Inferior parietal cortex (tissue), 1 donor: ENCODE results near the gene TRAPPC12.
"Not testable (repeated sequence)": the region's sequence is repeated elsewhere in the genome, so short reads cannot be mapped to it uniquely, and the experiment has no call there.

Experiments used
- DNase-seq: peaks from one replicate; pipeline ENCODE4 v3.0.0-alpha.2; 2016; ENCODE audit errors: extremely low spot score

TRAPPC12 gene

DNA sequence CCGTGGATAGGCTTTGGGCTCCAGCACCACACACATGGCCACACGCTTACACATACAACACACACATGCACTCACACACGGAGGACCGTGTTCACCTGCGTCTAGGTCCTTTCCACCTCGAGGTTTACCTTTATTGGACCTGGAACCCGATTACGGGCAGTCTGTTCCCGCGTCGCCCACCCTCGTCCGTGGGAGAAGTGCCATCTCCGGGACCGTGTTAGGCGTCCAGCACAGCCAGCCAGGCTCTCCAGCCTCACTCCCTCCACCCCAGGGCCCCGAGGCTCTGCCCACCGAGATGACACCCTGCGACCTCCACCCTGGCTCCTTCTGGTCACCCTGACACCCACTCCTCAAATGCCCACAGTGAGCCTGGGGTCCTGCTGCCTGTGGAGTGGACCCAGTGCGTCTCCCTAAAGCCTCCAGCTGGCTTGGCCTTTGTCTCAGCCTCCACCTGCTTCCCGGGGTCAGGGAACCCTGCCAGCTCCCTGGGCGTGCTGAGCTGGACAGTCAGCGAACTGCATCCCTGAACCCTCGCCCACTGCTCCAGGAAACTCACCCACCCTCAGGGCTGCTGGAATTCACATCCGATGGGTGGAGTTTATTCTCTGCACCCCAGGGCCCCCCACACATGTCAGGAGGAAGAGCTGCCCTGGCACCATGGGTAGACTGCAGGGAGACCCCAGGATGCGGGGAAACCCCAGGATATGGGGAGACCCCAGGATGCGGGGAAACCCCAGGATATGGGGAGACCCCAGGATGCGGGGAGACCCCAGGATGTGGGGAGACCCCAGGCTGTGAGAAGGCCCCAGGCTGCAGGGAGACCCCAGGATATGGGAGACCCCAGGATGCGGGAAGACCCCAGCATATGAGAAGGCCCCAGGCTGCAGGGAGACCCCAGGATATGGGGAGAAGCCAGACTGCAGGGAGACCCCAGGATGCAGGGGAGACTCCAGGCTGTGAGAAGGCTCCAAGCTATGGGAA, 106.8 kb downstream of the TRAPPC12 start:
- no peak for DNase-seq

DNA sequence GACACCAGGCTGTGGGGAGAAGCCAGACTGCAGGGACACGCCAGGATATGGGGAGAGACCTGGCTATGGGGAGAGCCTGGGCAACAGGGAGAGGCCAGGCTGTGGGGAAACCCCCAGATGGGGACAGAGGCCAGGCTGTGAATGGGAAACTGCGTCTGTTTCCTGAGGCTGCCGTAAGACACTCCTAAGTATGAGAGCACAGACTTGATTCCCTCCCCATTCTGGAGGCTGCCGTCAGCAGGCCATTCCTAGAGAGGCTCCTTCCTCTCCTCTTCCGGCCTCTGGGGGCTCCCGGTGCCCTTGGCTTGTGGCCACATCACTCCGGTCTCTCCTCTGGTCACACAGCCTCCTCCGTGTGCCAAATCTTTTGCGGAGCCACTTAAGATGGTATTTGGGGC, 107.5 kb downstream of the TRAPPC12 start:
- DNase-seq: no peak

DNA sequence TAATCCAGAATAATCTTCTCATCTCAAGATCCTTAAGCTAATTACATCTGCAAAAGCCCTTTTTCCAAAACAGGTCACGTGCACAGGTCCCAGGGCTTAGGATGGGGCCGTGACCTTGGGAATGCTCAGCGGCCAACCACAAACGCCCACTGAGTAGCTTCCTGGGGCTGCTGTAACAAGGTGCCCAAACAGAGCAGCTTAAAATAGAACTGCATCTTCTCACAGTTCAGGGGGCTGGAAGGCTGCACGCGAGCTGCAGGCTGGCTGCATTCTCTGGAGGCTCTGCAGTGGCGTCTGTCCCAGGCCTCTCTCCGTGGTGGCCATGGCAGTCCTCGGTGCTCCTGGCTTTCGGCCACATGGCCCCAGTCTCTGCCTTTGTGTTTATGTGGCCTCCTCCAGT, 107.9 kb downstream of the TRAPPC12 start:
- no peak for DNase-seq

DNA sequence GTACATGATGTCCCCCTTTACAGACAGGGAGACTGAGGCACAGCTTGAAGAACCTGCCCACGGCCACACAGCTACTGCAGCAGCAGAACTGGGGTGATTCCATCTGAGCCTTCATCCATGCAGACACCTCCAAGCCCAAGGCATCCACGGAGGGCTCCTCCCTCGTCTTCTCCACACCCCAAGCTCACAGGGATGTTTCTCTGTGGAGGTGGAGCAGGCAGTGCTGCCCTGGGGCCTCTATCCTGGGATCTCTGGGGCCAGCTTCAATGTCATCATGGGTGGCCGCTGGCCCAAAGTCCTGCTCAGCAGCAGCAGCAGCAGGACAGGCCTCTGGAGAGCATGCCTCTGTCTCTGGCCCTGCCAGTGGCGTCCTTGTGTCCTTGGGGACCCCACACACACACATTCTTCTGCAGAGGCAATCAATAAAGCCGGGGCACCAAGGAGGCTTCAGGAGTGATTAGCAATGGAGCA, 108.6 kb downstream of the TRAPPC12 start:
- DNase-seq: no peak

DNA sequence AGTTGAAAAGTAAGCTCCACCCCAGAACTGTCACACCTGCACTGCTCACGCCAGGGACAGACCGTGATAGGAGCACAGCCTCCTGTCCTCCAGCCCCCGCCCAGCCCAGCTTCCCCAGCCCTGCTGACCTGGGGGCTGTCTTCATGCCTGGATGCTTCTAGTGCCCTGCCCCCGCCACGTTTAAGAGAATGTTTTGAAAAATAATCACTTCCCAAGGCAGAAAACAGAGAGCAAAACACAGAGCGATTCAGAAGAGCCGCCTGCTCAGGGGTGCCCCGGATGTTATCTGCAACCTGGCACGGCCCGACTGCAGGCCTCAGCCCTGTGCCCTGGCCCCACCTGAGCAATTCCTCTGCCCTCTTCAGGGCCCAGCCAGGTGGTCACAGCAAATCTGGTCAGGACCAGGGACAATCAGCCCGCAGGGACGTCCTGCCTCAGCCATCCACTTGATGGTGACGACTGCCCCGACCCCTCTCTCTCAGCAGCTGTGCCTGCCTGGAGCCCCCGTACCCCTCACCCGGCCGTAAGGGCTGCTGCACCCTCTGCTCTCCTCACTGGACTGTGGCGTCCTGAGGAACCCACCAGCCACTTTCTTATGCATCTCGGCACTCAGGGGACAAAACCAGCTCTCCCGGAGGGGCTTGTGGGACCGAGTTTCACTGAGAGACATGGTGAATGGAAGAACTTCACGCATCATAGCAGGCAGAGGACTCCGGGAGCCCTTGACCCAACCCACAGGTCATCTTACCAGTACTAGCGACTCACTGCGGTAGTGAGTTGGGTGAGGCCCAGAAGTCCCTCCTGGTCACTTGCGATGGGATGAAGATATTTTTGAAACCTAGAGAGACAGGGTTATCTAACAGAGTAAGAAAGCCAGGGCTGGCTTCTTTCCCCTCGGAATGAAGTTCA, 109.6 kb downstream of the TRAPPC12 start:
- no peak for DNase-seq

DNA sequence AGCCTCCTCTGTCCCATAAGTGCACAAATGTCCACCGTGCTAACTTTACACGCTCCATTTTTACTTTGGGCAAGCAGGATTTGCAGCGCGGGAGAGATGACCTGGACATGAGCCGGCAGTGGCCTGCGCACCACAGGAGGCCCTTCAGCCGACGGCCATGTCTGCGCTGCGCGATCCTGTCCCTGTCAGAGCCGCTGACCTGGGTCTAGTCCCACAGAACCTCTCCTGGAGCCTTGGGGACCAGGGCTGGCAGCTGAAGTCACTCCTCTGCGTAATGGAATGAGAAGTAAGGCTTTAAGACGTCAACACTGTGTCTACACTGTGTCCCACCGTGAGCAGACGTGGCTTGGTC, 110.2 kb downstream of the TRAPPC12 start:
- DNase-seq: no peak

DNA sequence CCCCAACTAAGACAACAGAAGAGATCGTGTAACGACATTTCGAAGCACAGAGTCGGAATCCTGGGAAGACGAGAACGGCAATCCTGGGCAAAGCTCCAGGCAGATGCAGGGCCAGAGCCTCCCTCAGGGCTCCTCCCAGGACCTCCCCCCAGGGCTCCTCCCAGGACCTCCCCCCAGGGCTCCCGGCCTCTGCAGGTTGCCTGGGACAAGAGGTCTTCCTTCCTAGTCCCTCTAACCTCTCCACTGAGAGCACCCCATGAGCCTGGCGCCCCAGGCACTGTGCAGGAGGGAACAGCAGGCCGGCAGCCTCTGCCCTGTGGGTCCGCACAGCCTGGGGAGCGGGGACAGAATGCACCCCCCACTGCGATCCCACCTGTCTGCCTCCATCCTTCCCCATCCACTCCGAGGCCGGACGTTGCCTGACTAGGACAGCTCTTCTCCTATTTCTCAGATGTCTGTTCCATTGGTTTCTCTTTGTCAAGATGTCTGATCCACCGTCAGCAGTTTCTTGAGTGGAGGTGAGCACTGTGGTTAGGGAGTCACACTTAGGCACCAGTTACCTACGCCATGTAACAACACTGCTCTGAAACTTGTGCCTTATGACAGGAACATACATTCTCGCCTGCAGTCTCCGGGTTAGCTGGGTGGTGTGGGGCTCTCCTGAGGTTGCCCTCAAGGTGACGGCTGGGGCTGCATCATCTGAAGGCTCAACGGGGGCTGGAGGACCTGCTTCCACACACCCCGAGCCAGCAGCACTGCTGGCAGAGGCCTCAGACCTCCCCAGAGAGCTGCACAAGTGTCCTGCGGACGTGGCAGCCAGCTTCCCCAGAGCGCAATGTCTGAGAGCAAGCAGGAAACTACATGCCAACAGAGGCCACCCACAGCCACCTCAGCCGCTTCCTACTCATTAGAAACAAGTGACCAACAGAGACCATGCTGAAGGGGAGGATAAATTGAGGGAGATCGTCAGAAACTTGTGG, 111.0 kb downstream of the TRAPPC12 start:
- no peak for DNase-seq

DNA sequence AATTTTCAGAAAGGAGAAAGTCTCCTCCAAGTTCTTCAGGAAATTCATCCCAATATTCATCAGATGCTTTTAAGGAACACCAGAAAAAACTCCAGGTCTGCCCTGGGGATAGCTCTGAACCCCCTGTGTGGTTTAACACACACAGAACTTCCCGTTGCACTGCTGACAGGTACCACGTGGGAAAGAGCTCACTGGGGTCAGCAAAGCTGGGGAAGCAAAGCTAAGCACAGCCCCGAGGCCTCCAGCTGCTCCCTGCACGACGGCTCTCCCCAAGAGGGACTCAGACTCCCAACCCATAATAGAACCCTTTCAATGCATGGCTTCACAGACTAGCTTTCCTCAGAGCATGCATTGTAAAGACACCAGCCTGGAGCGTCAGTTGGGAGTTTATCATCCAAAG, 111.8 kb downstream of the TRAPPC12 start:
- no peak for DNase-seq

DNA sequence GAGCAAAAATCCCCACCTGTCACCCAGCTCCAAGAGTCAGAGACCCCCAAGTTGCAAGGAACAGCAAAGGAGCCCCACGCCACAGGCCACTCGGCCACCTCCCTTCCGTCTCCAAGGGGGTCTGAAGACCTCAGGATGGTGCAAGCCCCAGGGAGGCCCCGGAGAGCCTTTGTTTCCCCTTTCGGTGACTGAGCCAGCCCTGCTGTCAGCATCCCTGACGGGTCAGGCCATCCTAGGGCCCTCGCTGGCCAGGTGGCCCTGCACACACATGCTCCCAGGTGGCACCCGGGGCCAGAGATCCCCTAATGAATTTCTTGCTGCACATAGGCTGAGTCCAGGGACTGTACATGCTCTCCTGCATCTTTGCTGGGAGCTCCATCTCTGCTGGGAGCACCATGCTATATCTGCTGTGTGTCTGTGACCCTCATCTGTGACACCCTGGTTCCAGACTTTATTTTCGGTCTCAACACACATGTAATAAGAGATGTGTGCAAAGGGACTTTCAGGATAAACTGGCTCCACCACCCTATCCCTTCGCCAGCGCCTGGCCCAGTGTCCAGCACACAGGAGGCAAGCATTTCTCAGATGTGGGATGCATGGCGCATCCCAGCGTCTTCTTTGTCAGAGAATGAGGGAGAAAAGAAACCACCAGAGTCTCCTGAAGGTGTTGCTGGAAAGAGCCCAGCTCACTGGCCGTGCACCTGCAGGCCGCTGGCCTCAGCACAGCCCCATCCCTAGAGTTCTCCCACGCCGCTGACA, 112.4 kb downstream of the TRAPPC12 start:
- DNase-seq: no peak

DNA sequence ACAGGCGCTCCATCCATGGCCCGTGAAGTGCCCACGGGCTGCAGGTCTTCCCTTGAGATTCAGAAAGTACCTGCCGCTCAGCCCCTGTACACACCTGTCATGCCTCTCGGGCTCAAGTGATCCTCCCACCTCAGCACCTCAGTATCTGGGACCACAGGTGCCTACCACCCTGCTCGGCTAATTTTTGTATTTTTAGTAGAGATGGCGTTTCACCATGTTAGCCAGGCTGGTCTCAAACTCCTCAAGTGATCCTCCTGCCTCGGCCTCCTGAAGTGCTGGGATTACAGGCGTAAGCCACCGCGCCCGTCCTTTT, 112.9 kb downstream of the TRAPPC12 start:
- DNase-seq: not testable (repeated sequence)

DNA sequence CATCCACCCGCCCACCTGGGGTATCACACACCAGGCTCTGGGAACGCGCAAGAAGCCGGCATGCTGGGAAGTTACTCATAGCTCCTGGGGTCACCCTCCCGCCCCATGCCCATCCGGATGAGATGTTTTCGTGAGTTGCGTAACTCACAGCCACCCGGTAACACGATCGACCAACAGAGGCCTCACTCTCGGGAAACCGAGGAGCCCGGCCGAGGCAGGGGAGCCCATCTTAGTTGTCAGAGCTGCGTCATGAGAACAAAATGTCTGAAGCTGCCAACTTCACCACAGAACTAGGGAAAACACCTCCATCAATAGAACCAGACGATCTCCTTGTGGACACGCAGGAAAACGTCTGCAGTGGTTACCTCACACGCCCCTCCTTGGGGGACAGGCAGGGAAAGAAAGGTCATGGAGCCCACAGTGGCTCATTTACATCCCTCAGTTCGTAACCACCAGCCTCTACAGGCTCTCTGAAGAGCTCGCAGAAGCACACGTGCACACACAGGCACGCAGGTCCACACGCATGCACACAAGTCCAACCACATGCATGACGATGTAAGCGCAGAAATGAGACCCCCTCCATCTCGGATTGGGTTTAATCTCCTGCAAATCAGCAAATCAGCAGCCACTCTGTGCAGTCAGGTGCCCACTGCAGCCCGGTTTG, 113.6 kb downstream of the TRAPPC12 start:
- no peak for DNase-seq

DNA sequence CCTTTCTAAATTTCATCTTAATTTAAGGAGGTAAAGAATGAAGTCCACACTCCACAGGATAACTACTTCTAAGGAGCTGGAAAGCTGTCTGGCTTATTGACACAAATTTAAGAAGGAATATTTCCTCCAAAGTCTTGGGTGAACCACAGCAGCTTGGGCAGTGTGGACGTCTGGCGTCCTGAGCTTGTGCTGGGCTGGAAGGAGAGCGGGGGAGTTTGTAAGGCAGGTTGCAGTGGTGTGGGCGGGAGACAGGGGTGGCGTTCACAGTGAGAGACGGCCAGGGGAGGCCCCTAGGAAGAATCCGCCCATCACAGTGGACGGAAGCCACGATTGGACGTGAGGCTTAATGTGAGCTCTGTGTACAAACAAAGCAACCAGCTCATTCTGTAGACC, 114.1 kb downstream of the TRAPPC12 start:
- DNase-seq: no peak

DNA sequence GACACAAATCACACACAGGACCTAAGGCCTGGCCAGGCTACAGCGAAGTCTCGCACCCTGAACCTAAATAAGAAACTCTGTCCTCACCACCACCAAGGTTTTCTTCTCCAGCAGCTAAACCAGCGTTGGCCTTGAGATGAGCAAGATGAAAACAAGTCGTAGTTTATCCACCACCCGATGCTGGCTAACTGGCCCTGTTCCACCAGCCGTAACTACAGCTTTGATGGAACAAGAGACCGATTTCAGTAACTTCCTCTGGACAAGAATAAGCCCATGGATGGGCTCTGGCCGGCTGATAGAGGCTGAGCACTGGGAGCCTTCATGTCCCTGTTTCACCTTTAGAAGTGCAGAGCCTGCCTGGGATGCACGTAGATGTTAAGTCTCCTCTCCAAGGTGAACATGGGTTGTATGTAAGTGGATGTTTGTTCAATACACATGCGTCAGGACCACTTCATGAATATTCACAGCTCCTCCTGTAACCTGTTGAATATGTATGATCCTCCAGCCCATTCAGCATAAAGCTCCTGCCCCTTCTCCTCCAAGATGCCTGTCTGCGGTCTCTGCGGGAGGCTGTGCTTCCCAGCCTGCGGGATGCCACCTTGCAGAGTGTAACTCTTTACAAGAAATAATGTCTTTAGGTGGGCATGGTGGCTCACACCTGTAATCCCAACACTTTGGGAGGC, 115.6 kb downstream of the TRAPPC12 start:
- DNase-seq: no peak

DNA sequence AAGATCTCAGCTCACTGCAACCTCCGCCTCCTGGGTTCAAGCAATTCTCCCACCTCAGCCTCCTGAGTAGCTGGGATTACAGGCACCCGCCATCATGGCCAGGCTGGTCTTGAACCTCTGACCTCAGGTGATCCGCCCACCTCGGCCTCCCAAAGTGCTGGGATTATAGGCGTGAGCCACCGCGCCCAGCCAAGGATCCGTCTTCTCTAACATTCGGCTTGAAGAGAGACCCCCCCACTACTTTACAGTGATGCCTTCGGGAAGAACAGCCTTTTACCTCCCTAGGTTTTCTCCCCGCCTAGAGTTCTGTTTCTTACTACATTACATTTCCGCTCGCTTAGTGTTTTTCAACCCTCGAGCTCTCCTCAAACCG, 117.2 kb downstream of the TRAPPC12 start:
- DNase-seq: not testable (repeated sequence)

DNA sequence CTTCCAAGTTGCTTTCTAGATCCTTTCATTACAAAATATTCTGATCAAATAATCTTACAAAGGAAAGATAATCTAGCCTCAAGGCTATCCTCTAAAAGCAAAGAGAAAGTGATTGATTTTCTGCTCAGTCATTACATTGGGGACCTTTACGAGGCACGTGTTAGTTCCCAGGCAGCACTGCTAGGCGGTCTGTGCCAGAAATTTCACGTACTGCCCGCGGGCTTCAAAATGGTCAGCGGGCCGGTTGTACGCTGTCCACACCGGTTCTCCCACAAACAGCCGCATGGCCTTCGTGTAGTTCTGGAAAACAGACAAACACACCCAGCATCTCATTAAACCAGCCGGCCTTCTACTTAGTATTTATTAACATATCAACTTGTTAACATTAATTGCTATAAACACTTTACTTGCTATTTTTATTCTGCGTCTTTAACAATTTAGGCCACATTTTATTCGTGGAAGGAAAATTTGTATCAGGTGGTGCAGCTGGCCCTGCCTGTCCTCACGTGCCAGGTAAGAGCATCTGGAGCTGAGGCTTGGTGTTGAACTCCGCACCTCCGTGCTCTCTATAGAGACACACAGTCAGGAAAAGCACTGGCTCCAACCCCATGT, 119.4 kb downstream of the TRAPPC12 start:
- no peak for DNase-seq

DNA sequence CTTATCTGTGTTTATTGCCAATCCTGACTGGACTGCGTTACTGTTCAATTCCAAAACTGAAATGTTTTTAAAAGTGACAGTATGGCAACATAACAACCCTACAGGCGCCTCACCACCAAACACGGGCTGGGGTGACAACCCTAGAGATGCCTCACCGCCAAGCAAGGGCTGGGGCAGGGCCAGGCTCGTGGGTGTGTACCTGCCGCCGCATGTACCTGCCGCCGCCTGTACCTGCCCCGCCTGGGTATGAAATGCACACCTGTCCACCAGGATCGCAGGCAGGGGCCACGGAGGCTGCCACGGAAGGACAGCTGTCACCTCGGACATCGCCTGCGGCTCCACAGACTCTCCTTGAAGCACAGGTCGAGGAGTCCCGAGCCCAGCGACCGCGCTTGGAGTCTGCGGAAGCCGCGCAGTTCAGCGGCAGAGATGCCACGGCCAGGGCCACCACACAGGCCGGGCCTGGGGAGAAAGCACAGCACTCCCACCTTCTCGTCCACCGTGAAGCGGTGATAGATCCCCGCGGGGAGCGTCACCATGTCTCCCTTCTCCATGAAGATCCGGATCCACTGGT, 120.9 kb downstream of the TRAPPC12 start:
- DNase-seq: no peak

DNA sequence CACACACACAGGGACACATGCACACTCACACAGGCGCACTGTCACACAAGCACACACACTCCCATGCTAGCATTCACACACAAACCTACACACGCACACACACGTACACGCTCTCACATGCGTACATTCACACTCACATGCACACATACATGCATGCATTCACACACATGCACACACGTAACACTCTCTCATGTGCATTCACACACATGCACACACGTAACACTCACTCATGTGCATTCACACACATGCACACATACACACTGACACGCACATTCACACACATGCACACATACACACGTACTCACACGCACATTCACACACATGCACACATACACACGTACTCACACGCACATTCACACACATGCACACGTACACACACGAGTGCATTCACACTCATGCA, 123.6 kb downstream of the TRAPPC12 start:
- DNase-seq: no peak

DNA sequence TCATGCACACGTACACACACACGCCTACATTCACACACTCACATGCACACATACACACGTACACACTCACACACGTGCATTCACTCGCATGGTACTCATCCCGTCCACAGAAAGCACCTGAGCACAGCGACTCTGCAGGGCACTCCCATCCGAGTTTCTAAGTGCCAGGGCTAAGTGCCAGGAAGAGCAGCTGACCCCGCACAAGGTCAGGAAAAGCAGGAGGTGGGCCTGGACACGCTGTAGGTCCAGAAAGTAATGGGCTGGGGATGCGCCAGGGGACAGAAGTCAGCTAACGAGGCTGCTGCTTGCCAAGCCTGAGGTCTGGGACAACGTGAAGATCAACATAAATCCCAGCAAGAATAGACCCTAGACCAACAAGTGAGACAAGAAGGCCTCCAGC, 124.0 kb downstream of the TRAPPC12 start:
- no peak for DNase-seq

DNA sequence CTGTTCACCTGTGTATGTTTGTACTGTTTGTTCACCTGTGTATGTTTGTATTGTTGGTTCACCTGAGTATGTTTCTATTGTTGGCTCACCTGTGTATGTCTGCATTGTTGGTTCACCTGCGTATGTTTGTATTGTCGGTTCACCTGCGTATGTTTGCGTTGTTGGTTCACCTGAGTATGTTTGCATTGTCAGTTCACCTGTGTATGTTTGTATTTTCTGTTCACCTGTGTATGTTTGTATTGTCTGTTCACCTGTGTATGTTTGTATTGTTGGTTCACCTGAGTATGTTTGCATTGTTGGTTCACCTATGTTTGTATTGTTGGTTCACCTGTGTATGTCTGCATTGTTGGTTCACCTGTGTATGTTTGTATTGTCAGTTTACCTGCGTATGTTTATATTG, 125.2 kb downstream of the TRAPPC12 start:
- no peak for DNase-seq
